ENCODE results near the gene SLC30A1. TPM values are rescaled to one million over a fixed set of nuclear protein-coding genes. Genes with fewer than 3 reads are reported as not detected.

SLC30A1 gene
- total and polyA plus RNA-seq, 2 of the 8 experiments (the other 6 are each of a cell fraction or from before 2014, with no cell fraction given): 4.5 to 14.0 TPM

DNA sequence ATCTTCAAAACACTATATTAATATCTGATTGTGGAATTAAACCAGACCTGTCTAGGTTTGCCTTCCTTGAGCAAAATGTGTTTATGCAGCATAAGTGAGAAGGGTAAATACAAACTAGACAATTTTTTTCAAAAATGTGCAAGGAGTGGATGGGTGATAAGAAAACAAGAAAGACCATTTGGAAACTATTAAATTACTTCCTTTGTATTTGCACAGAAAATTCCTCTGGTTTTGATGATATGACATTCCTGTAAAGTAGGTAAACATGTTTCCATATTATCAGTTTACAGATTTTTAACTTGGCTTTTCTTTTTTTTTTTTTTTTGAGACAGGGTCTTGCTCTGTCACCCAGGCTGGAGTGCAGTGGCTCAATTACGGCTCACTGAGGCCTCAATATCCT, 24.8 kb upstream of the SLC30A1 start:
- no peaks in the 10 kb centered on the region for H3K36me3 ChIP-seq (ENCODE audit: control insufficient read depth in 2 of 4, insufficient read depth in 4 of 4, low read length in 3 of 4)
- H2AK5ac ChIP-seq (ENCODE audit: low read depth, low read length): no peak overlapping the region
- no peak overlapping the region for H2BK5ac ChIP-seq (ENCODE audit: low read depth, low read length)
- H3K9me3 ChIP-seq (ENCODE audit: insufficient read depth in 2 of 2, low read depth in 1 of 2, low read length in 1 of 2): no peaks in the 10 kb centered on the region
- DNase-seq (ENCODE audit: low read depth in 1 of 2, low spot score in 2 of 2): no peak
- no peak overlapping the region for H3K4me2 ChIP-seq (ENCODE audit: insufficient read depth in 1 of 2, low read depth in 2 of 2, low read length in 2 of 2)
- no peak overlapping the region for H4K5ac ChIP-seq (ENCODE audit: insufficient read length, low read depth, low read length)
- H4K8ac ChIP-seq (ENCODE audit: extremely low read depth, insufficient read depth, low read length): no peak overlapping the region
- H2BK120ac ChIP-seq (replicated peaks; ENCODE audit: low read depth, low read length): no peak overlapping the region
- WGBS, 2 experiments (ENCODE audit: extremely low coverage in 1 of 2, insufficient coverage in 1 of 2, insufficient read length in 1 of 2, insufficient replicate concordance in 2 of 2, low coverage in 1 of 2, low lambda C conversion rate in 2 of 2, missing lambda C conversion rate in 1 of 2): 100% methylated on average over 1 of the region's 1 CpG; no CpG with 5 or more reads in 1 of the 2 experiments
- H4K91ac ChIP-seq (replicated peaks; ENCODE audit: insufficient read length, low read length): no peak overlapping the region
- H3K4me3 ChIP-seq (ENCODE audit: extremely low read depth in 1 of 4, insufficient read depth in 2 of 4, low read depth in 3 of 4, low read length in 4 of 4): no peak overlapping the region
- no peaks in the 10 kb centered on the region for H3K79me2 ChIP-seq (ENCODE audit: control insufficient read depth in 1 of 2, insufficient read depth in 2 of 2, low read length in 2 of 2)
- no peak overlapping the region for H3K9ac ChIP-seq (replicated peaks in 1 of 4; ENCODE audit: extremely low read depth in 1 of 4, low read depth in 3 of 4, low read length in 3 of 4)
- ChIA-PET POLR2A (ENCODE audit: partially characterized antibody) (no interaction called here), CTCF (ENCODE audit: partially characterized antibody) (interaction anchor here (1.1 to 1.3 kb wide), 3 partner anchors 9 to 49 kb away, joined by 3 to 5 read pairs (median 5); no protein-coding TSS in a partner anchor)
- no peaks in the 10 kb centered on the region for H4K20me1 ChIP-seq (replicated peaks in 1 of 2; ENCODE audit: control insufficient read depth in 1 of 2, insufficient read depth in 2 of 2, low read length in 2 of 2)
- FAIRE-seq: no peak
- H3K14ac ChIP-seq (ENCODE audit: insufficient read length): no peak overlapping the region
- no peak overlapping the region for H2AFZ ChIP-seq (ENCODE audit: low read length)
- H2BK20ac ChIP-seq (ENCODE audit: low read length): no peak overlapping the region
- no peak overlapping the region for H3K27ac ChIP-seq (ENCODE audit: low read depth, low read length)
- H3K4me1 ChIP-seq (replicated peaks in 1 of 4; ENCODE audit: control insufficient read depth in 3 of 4, insufficient read depth in 4 of 4, low read length in 3 of 4): no peaks in the 10 kb centered on the region
- no peak overlapping the region for H3K23ac ChIP-seq (ENCODE audit: insufficient read length)
- H3K56ac ChIP-seq (replicated peaks; ENCODE audit: insufficient read length, low read depth, low read length): no peak overlapping the region
- no peaks in the 10 kb centered on the region for H3K27me3 ChIP-seq (replicated peaks in 1 of 4; ENCODE audit: control insufficient read depth in 3 of 4, extremely low read depth in 1 of 4, insufficient read depth in 3 of 4, low read length in 3 of 4)
- no peak overlapping the region for H2BK15ac ChIP-seq (ENCODE audit: low read length)
- H2BK12ac ChIP-seq (ENCODE audit: low read depth, low read length): no peak overlapping the region
- H3K4ac ChIP-seq (replicated peaks; ENCODE audit: insufficient read length, low read depth, low read length): no peak overlapping the region
- H3K23me2 ChIP-seq (ENCODE audit: low read depth, low read length): peaks cover 2% of the 10 kb centered on the region; the same call in 1 of the 2 replicates
- H3K79me1 ChIP-seq (ENCODE audit: low read depth, low read length): no peaks in the 10 kb centered on the region
- no peak overlapping the region for H3K18ac ChIP-seq (ENCODE audit: extremely low read depth, low read length)
- no peak for TF ChIP-seq CHD2 (IDR thresholded peaks at IDR 0.05; ENCODE audit: low read length)
- TF ChIP-seq, protein P1, sequence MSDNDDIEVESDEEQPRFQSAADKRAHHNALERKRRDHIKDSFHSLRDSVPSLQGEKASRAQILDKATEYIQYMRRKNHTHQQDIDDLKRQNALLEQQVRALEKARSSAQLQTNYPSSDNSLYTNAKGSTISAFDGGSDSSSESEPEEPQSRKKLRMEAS (IDR thresholded peaks at IDR 0.05): no peak
- TF ChIP-seq RBBP5 (IDR thresholded peaks at IDR 0.05; ENCODE audit: borderline replicate concordance, low read depth, low read length): no peak
- no peak for TF ChIP-seq POLR2AphosphoS5 (IDR thresholded peaks at IDR 0.05; ENCODE audit: low read depth, low read length)
- TF ChIP-seq BRCA1 (IDR thresholded peaks at IDR 0.05; ENCODE audit: low read depth, low read length): no peak
- TF ChIP-seq, protein P2, sequence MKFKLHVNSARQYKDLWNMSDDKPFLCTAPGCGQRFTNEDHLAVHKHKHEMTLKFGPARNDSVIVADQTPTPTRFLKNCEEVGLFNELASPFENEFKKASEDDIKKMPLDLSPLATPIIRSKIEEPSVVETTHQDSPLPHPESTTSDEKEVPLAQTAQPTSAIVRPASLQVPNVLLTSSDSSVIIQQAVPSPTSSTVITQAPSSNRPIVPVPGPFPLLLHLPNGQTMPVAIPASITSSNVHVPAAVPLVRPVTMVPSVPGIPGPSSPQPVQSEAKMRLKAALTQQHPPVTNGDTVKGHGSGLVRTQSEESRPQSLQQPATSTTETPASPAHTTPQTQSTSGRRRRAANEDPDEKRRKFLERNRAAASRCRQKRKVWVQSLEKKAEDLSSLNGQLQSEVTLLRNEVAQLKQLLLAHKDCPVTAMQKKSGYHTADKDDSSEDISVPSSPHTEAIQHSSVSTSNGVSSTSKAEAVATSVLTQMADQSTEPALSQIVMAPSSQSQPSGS (IDR thresholded peaks at IDR 0.05; ENCODE audit: low read length): no peak
